Heart right ventricle (tissue), 16 donors: ENCODE measurements around the gene RPL28. TPM values are rescaled to one million over a fixed set of nuclear protein-coding genes. Genes with fewer than 3 reads are reported as not detected.

Experiments used
- ATAC-seq, 8 donors: fragments of 200-7000 bp; cut with Tn5 transposase; one replicate each; pipeline ENCODE4 v1.9.1; 2020; ENCODE audit warnings: mild to moderate bottlenecking in 8 of 8, moderate library complexity in 8 of 8, moderate number of reproducible peaks in 1 of 8
- DNase-seq, 2 donors: peaks; one replicate each; pipeline ENCODE4 v3.0.0-alpha.2; 2020
- H3K27ac ChIP-seq, 10 donors: fragments of 200-600 bp; sonication (generic) in 2 of 10; one replicate each; pipeline versions ENCODE4 v1.5.0 to v1.8.0; 2020 to 2022; ENCODE audit warnings: mild to moderate bottlenecking in 3 of 10
- H3K27me3 ChIP-seq, 7 donors: fragments of 200-600 bp; one replicate each; pipeline ENCODE4 v1.8.0; 2021 to 2022; ENCODE audit warnings: mild to moderate bottlenecking in 2 of 7
- H3K36me3 ChIP-seq, 9 donors: fragments of 200-600 bp; sonication (generic) in 1 of 9; one replicate each; pipeline versions ENCODE4 v1.5.0 to v1.8.0; 2020 to 2022; ENCODE audit warnings: mild to moderate bottlenecking in 2 of 9
- H3K4me1 ChIP-seq, 9 donors: fragments of 200-600 bp; sonication (generic) in 1 of 9; one replicate each; pipeline versions ENCODE4 v1.5.0 to v1.8.0; 2020 to 2022; ENCODE audit warnings: mild to moderate bottlenecking in 4 of 9
- H3K4me3 ChIP-seq, 10 donors: fragments of 200-600 bp; sonication (generic) in 2 of 10; one replicate each; pipeline versions ENCODE4 v1.5.0 to v1.8.0; 2020 to 2022; ENCODE audit warnings: mild to moderate bottlenecking in 7 of 10, moderate library complexity in 2 of 10
- H3K9me3 ChIP-seq, 11 donors: fragments of 200-600 bp in 10 of 11; sonication (generic) in 2 of 11; one replicate each; pipeline versions ENCODE4 v1.5.0 to v1.8.0; 2013 to 2022; ENCODE audit warnings: mild to moderate bottlenecking in 2 of 11, control low read depth in 1 of 11, moderate library complexity in 1 of 11
- WGBS, 2 donors: extraction: QIAGEN DNeasy Blood & Tissue Kit; methylation state at CpG; one replicate each; pipeline ENCODE4 v1.1.7; 2013; ENCODE audit warnings: inconsistent platforms in 1 of 2; 5-methylcytosine and 5-hydroxymethylcytosine counted together
- intact Hi-C, 10 donors: fragments of 100-400 bp; cut with DNase I; formaldehyde crosslinking; loops; one replicate each; pipeline versions ENCODE4 v1.11.1 to v1.14.2; 2022
- polyA plus RNA-seq, 2 donors: library from polyadenylated mRNA; stranded (reverse); fragments of 200-250 nt; gene quantifications; one replicate each; pipeline ENCODE4 v1.2.3, GENCODE V29; 2013
- total RNA-seq, 10 donors: library from RNA; stranded (reverse); fragmentation: NEBNext Ultra II Directional in 3 of 10; extraction: Animal tissue kit (Norgen Biotek cat#: 25700) in 3 of 10; gene quantifications; one replicate each; pipeline versions ENCODE4 v1.2.1 to v1.2.4, GENCODE V29; 2021 to 2023
- TF ChIP-seq, protein P1 (sequence below), 9 donors: fragments of 200-600 bp; sonication (generic) in 2 of 9; IDR thresholded peaks; one replicate each; pipeline versions ENCODE4 v1.5.0 to v1.8.0; 2021 to 2022; ENCODE audit warnings: antibody characterized with exemption in 9 of 9, mild to moderate bottlenecking in 5 of 9, moderate library complexity in 1 of 9
- donor health status: Arrhythmogenic right ventricular cardiomyopathy.
- donor health status: ischemic (EF 13 %, LVEDD 7.1; RV severe dilation, severe dysfunction).
- donor health status: healthy with polysubstance abuse.
- donor health status: DM: no; HTN: yes; CAD: no.
- donor health status: DM: no; HTN: no; CAD: no.
- donor health status: ischemic (EF 25% LVEDD 6.9; RV normal size, moderate dysfunction).
- donor health status: ischemic (EF 25% LVEDD 5.7; RV mildly dilated, moderate dysfunction).
- donor health status: healthy.
- donor health status: DM: yes; HTN: yes; CAD: no.
- donor health status: Ischemic cardiomyopathy.
- donor health status: ischemic (EF 35%, LVEDD 5.7; RV mildly dilated, moderate dysfunction).
- donor health status: nonischemic (EF 11% LVEDD 7.7; RV severe dilation, severe dysfunction).
- donor health status: DM: yes; HTN: yes; CAD: no.
- donor health status: PGD.
- donor health status: ischemic (EF 29% LVEDD 5.4; RV normal size, mild dysfunction).
- donor health status: nonischemic (EF 23%, LVEDD 6.1; RV moderate dilation, normal function).

The RPL28 gene
- total and polyA plus RNA-seq, 12 donors, result 473 to 1,617 (median 593) TPM

DNA sequence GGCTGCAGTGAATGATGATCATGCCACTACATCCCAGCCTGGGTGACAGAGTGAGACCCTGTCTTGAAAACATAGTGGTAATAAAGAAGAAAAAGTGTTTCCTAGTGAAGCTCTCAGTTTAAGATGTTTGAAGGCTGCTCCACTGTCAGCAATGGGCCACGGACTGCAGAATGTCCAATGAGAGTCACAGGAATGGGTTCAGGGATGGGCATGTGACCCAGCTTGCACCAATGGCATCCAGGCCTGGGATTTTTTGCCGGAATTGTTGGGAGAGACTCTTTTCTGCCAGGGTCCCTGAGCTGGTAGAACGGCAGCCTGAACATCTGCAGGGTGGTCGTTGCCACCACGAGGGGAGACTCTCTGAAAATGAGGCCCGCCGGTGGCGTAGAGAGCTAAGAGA lies 51.1 kb downstream of the RPL28 start:
- Histone ChIP-seq H3K36me3 (no peaks in the 10 kb centered on the region), H3K4me3 (no peak overlapping the region), H3K27me3 (peaks cover 41 to 81% (median 73%) of the 10 kb centered on the region in 7 donors), H3K9me3 (no peaks in the 10 kb centered on the region), H3K4me1 (peaks cover 0 to 18% (median 1%) of the 10 kb centered on the region in 9 donors), H3K27ac (no peak overlapping the region)
- intact Hi-C loops, result no loop called here
- TF ChIP-seq, protein P1, sequence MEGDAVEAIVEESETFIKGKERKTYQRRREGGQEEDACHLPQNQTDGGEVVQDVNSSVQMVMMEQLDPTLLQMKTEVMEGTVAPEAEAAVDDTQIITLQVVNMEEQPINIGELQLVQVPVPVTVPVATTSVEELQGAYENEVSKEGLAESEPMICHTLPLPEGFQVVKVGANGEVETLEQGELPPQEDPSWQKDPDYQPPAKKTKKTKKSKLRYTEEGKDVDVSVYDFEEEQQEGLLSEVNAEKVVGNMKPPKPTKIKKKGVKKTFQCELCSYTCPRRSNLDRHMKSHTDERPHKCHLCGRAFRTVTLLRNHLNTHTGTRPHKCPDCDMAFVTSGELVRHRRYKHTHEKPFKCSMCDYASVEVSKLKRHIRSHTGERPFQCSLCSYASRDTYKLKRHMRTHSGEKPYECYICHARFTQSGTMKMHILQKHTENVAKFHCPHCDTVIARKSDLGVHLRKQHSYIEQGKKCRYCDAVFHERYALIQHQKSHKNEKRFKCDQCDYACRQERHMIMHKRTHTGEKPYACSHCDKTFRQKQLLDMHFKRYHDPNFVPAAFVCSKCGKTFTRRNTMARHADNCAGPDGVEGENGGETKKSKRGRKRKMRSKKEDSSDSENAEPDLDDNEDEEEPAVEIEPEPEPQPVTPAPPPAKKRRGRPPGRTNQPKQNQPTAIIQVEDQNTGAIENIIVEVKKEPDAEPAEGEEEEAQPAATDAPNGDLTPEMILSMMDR (IDR thresholded peaks at IDR 0.05), result no peak
- ATAC-seq, result no peak
- DNase-seq, result no peak
- WGBS, 2 donors, result 37 to 45% methylated on average over 8 of the region's 8 CpGs

DNA sequence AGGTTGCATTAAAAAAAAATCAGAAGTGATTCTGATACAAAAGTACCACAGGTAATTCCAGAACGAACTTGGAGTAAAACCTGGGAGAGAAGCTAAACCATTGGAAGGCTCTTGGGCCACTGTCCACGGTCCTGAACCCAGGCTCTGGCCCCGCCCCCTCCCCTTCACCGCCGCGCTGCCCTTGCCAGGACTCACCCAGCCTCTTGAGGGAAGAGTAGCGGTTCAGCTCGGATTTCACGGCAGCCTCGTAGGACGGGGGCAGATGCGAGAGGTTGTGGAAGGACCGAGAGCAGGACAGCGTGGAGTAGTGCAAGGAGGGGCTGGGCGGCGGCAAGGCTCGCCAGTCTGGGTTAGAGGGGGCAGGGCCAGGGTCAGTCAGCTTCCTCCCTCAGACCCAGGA lies 51.7 kb downstream of the RPL28 start:
- H3K9me3 ChIP-seq, result no peaks in the 10 kb centered on the region
- H3K27me3 ChIP-seq, result peaks cover 41 to 81% (median 73%) of the 10 kb centered on the region in 7 donors
- no peak overlapping the region for H3K27ac ChIP-seq
- ATAC-seq, result peak; percentile 50 to 90 (median 80)
- peak; percentile 49 to 53 for DNase-seq
- TF ChIP-seq, protein P1 (IDR thresholded peaks at IDR 0.05), result no peak
- whole genome bisulfite sequencing, 2 donors, result 2 to 3% methylated on average over 17 of the region's 17 CpGs
- intact Hi-C loops, result no loop called here
- H3K4me3 ChIP-seq, result no peak overlapping the region
- H3K4me1 ChIP-seq, result peaks cover 0 to 20% (median 4%) of the 10 kb centered on the region in 9 donors
- no peaks in the 10 kb centered on the region for H3K36me3 ChIP-seq

DNA sequence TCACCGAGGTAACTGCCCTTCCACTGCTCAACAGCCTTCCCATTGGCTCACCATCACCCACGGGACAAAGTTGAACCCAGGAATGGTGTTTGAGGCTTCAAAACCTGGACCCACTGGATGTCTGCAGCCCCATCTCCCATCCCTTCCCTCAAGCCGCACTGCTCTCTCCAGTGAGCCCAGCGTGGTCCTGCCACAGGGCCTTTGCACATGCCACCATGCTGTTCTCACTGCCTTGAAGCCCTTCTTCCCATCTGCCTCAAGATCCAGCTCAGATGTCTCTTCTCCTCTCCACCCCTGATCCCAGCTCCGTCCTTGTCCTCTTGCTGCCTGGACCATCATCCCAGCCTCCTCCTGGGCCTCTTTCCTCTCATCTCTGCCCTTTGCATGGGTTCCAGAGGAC lies 53.3 kb downstream of the RPL28 start:
- 74 to 77% methylated on average over 5 of the region's 5 CpGs for WGBS, 2 donors
- no peak overlapping the region for H3K4me3 ChIP-seq
- H3K27me3 ChIP-seq, result peaks cover 26 to 81% (median 70%) of the 10 kb centered on the region in 7 donors
- ATAC-seq, result no peak
- no peaks in the 10 kb centered on the region for H3K36me3 ChIP-seq
- intact Hi-C loops, result no loop called here
- TF ChIP-seq, protein P1 (IDR thresholded peaks at IDR 0.05), result no peak
- H3K4me1 ChIP-seq, result peaks cover 0 to 20% (median 4%) of the 10 kb centered on the region in 9 donors
- H3K9me3 ChIP-seq, result no peaks in the 10 kb centered on the region
- no peak overlapping the region for H3K27ac ChIP-seq
- no peak for DNase-seq

DNA sequence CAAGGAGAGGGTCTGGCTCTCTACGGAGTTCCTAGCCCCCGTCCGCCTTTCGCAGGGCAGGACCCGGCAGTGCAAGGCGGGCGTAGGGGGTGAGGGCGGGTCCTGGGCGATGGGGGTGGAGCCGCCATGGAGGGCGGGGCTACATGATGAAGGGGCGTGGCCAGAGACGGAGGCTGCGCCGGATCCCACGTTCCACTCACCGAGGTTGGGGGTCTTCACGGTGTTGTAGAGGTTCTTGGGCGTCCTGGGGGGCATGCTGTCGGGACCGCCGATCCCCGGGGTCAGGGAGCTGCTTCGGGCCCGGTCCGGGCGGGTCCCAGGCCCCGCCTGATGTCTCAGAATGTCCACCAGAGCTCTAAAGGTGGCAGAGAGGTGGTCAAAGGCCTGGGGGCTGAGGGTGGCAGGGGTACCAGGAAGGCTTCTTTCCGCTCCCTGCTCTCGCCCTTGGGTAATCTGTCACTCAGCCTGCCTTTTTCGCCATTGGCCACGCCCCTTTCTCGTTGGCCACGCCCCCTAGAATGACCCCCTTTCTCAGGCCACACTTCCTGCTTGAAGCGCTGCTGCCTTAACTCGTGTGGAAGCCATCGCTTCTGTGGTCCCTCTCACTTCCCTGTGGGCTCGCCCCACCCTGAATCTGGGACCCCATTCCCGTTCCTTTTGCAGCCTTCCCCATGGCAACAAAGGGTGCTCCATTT lies 54.8 kb downstream of the RPL28 start:
- WGBS, 2 donors, result 7% methylated on average over 39 of the region's 39 CpGs
- Histone ChIP-seq H3K27me3 (peaks cover 26 to 96% (median 85%) of the 10 kb centered on the region in 7 donors), H3K27ac (no peak overlapping the region), H3K4me1 (peaks cover 0 to 20% (median 4%) of the 10 kb centered on the region in 9 donors), H3K9me3 (no peaks in the 10 kb centered on the region), H3K36me3 (no peaks in the 10 kb centered on the region), H3K4me3 (peak overlapping the region in 1 of 10 donors; percentile 21)
- ATAC-seq, result no peak
- intact Hi-C loops, result no loop called here
- TF ChIP-seq, protein P1 (IDR thresholded peaks at IDR 0.05), result no peak
- no peak for DNase-seq
